ENCODE measurements around the gene FBXL7. TPM values are rescaled to one million over a fixed set of nuclear protein-coding genes. Genes with fewer than 3 reads are reported as not detected.

The FBXL7 gene
- total and polyA plus RNA-seq, 8 donors: 0.35 to 2.4 (median 1.2) TPM

DNA sequence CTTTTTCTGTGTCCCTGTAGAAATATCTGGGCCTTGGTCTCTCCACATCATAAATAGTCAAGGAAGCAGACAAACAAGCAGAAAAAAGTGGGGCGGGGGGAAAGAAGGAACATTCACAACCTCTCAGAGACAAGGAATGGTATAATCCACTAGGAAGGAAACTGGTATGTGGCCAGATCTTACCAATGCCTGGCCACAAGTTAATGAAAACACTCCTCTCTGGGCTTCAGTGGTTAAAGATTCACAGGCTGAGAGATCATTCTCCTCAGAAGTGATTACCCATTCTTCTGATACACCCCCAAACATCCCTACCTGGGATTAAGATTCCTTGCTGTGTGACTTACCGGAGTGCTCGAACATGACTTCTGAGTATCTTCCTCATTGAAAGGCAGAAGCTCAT is 389.0 kb downstream of the FBXL7 start:
- no peak for DNase-seq
- no peaks in the 10 kb centered on the region for H3K27me3 ChIP-seq
- H3K4me1 ChIP-seq: no peaks in the 10 kb centered on the region
- no peak overlapping the region for H3K4me3 ChIP-seq
- no peak for FAIRE-seq
- no peak overlapping the region for H3K27ac ChIP-seq
- TF ChIP-seq, protein P1, sequence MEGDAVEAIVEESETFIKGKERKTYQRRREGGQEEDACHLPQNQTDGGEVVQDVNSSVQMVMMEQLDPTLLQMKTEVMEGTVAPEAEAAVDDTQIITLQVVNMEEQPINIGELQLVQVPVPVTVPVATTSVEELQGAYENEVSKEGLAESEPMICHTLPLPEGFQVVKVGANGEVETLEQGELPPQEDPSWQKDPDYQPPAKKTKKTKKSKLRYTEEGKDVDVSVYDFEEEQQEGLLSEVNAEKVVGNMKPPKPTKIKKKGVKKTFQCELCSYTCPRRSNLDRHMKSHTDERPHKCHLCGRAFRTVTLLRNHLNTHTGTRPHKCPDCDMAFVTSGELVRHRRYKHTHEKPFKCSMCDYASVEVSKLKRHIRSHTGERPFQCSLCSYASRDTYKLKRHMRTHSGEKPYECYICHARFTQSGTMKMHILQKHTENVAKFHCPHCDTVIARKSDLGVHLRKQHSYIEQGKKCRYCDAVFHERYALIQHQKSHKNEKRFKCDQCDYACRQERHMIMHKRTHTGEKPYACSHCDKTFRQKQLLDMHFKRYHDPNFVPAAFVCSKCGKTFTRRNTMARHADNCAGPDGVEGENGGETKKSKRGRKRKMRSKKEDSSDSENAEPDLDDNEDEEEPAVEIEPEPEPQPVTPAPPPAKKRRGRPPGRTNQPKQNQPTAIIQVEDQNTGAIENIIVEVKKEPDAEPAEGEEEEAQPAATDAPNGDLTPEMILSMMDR (IDR thresholded peaks at IDR 0.05): no peak
- H3K9me3 ChIP-seq: no peaks in the 10 kb centered on the region
- intact Hi-C loops (cut with DNase I): no loop called here
- H3K36me3 ChIP-seq: no peaks in the 10 kb centered on the region
- 54 to 72% methylated on average over 3 of the region's 3 CpGs for WGBS, 2 donors
- no peak for ATAC-seq

DNA sequence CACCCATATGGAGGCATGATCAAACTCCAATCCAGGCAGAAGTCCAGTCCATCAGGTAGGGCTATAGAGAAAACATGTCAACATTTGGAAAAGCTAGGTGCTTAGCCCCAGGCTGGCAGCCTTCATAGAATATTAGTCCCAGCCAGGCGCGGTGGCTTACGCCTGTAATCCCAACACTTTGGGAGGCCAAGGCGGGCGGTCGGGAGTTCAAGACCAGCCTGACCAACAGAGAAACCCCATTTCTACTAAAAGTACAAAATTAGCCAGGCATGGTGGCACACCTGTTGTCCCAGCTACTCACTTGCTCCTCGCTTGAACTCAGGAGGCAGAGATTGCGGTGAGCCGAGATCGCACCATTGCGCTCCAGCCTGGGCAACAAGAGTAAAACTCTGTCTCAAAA is 393.9 kb downstream of the FBXL7 start:
- WGBS, 2 donors: 86 to 87% methylated on average over 11 of the region's 11 CpGs
- no peaks in the 10 kb centered on the region for H3K27me3 ChIP-seq
- no peak overlapping the region for H3K27ac ChIP-seq
- DNase-seq (no peak), FAIRE-seq (no peak), ATAC-seq (no peak)
- intact Hi-C loops (cut with DNase I): no loop called here
- TF ChIP-seq, protein P1 (IDR thresholded peaks at IDR 0.05): no peak
- no peaks in the 10 kb centered on the region for H3K36me3 ChIP-seq
- H3K4me1 ChIP-seq: no peaks in the 10 kb centered on the region
- H3K4me3 ChIP-seq: no peak overlapping the region
- H3K9me3 ChIP-seq: no peaks in the 10 kb centered on the region

DNA sequence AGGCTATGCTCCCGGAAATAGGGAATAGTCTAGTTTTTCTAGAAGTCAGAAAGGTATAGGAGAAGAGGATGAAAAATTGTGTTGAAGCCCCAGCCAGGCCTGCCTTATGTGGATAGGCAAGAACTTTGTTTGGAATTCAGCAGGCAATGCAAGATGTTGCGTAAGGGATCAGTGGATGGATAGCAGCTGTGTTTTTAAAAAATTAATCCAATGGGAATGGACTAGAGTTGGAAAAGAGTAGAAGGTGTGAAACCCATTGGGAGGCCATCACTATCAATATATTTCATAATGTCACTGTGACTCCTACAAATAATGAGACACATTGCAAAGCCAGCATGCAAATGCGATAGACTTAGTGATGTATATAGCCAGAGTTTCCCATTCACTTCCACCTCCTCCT is 397.7 kb downstream of the FBXL7 start:
- Histone ChIP-seq H3K27ac (no peak overlapping the region), H3K4me1 (no peaks in the 10 kb centered on the region), H3K9me3 (no peaks in the 10 kb centered on the region), H3K36me3 (no peaks in the 10 kb centered on the region), H3K27me3 (no peaks in the 10 kb centered on the region), H3K4me3 (no peak overlapping the region)
- 79 to 82% methylated on average over 3 of the region's 3 CpGs for WGBS, 2 donors
- no peak for ATAC-seq
- no peak for DNase-seq
- intact Hi-C loops (cut with DNase I): no loop called here
- FAIRE-seq: no peak
- TF ChIP-seq, protein P1 (IDR thresholded peaks at IDR 0.05): no peak

DNA sequence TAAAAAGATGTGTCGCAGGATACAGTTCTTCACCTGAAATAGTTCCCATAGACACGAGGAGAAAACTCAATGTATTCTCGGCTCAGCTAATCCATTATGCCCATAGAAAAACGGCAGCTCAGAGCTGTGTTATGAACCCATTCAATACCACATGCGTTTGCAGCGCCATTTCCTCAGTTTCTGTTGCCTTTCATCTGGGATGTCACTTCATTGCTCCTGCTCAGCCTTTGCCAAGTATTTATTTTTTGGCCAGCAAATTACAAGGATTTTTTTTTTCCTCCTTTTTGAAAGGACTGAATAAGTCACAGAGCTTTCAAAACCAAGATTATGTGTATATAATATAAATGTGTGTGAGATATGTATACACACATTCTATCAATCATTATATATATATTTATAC is 398.7 kb downstream of the FBXL7 start:
- Histone ChIP-seq H3K27me3 (no peaks in the 10 kb centered on the region), H3K9me3 (no peaks in the 10 kb centered on the region), H3K4me3 (no peak overlapping the region), H3K27ac (no peak overlapping the region), H3K36me3 (no peaks in the 10 kb centered on the region), H3K4me1 (no peaks in the 10 kb centered on the region)
- no peak for DNase-seq
- TF ChIP-seq, protein P1 (IDR thresholded peaks at IDR 0.05): no peak
- no peak for ATAC-seq
- intact Hi-C loops (cut with DNase I): no loop called here
- no peak for FAIRE-seq
- 60 to 78% methylated on average over 6 of the region's 6 CpGs for WGBS, 2 donors

DNA sequence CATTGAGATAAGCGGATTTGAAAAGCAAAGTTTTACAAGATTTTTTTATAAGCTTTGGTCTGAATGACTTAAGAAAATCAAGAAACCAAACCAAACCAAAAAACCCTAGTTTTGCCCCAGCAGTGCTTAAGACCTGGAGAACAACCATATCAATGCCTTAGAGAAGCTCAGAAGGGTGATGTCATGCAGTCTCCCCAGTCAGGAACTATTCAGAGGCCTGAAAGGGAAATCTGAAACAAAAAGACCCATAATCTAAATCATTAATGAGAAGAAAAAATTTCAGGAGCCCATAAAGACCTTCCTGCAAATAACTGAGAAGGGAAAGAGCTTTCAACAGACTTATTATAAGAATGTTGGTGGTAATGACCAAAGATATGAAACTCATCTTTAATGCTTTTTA is 399.5 kb downstream of the FBXL7 start:
- H3K4me3 ChIP-seq: no peak overlapping the region
- WGBS, 2 donors: 71 to 85% methylated on average over 1 of the region's 1 CpG
- no peak overlapping the region for H3K27ac ChIP-seq
- FAIRE-seq (no peak), ATAC-seq (no peak), DNase-seq (no peak)
- H3K36me3 ChIP-seq: no peaks in the 10 kb centered on the region
- intact Hi-C loops (cut with DNase I): no loop called here
- H3K4me1 ChIP-seq: no peaks in the 10 kb centered on the region
- no peaks in the 10 kb centered on the region for H3K9me3 ChIP-seq
- H3K27me3 ChIP-seq: no peaks in the 10 kb centered on the region
- TF ChIP-seq, protein P1 (IDR thresholded peaks at IDR 0.05): no peak
